Heart left ventricle (tissue), 16 donors: ENCODE data around the gene SFXN4. TPM values are rescaled to one million over a fixed set of nuclear protein-coding genes. Genes with fewer than 3 reads are reported as not detected.
A peak's percentile ranks its signal among the peaks of the same experiment; 100 is the strongest.

Source experiments
- ATAC-seq, 4 donors: fragments of 200-7000 bp; cut with Tn5 transposase; one replicate each; pipeline ENCODE4 v1.9.1; 2020 to 2022; ENCODE audit warnings: moderate library complexity in 4 of 4, mild to moderate bottlenecking in 3 of 4, moderate number of reproducible peaks in 1 of 4
- DNase-seq, 5 donors: peaks; one replicate each; pipeline ENCODE4 v3.0.0-alpha.2; 2020
- H3K27ac ChIP-seq, 12 donors: fragments of 200-600 bp; sonication (generic) in 4 of 12; one replicate each; pipeline versions ENCODE4 v1.5.0 to v1.8.0; 2016 to 2022; ENCODE audit warnings: mild to moderate bottlenecking in 2 of 12
- H3K27me3 ChIP-seq, 9 donors: fragments of 200-600 bp; sonication (generic) in 2 of 9; one replicate each; pipeline versions ENCODE4 v1.5.1 to v1.8.0; 2016 to 2022; ENCODE audit warnings: mild to moderate bottlenecking in 3 of 9
- H3K36me3 ChIP-seq, 9 donors: fragments of 200-600 bp; sonication (generic) in 2 of 9; one replicate each; pipeline versions ENCODE4 v1.5.0 to v1.8.0; 2018 to 2022; ENCODE audit warnings: mild to moderate bottlenecking in 2 of 9
- H3K4me1 ChIP-seq, 12 donors: fragments of 200-600 bp; sonication (generic) in 4 of 12; one replicate each; pipeline versions ENCODE4 v1.5.0 to v1.8.0; 2016 to 2022; ENCODE audit warnings: mild to moderate bottlenecking in 3 of 12
- H3K4me3 ChIP-seq, 12 donors: fragments of 200-600 bp; sonication (generic) in 4 of 12; one replicate each; pipeline versions ENCODE4 v1.5.0 to v1.8.0; 2017 to 2022; ENCODE audit warnings: mild to moderate bottlenecking in 9 of 12, moderate library complexity in 4 of 12
- H3K9me3 ChIP-seq, 12 donors: fragments of 200-600 bp; sonication (generic) in 4 of 12; one replicate each; pipeline versions ENCODE4 v1.5.0 to v1.8.0; 2016 to 2022; ENCODE audit warnings: mild to moderate bottlenecking in 1 of 12
- CTCF ChIP-seq, 12 donors: fragments of 200-600 bp; sonication (generic) in 4 of 12; IDR thresholded peaks; one replicate each; pipeline versions ENCODE4 v1.5.0 to v1.8.0; 2018 to 2022; ENCODE audit warnings: antibody characterized with exemption in 12 of 12, mild to moderate bottlenecking in 5 of 12
- POLR2A ChIP-seq, 2 donors: fragments of 450-650 bp; IDR thresholded peaks; one replicate each; pipeline ENCODE4 v1.6.1; 2017; ENCODE audit warnings: antibody characterized with exemption in 2 of 2, mild to moderate bottlenecking in 2 of 2, moderate library complexity in 2 of 2
- WGBS, 4 donors: extraction: QIAGEN DNeasy Blood & Tissue Kit in 2 of 4; methylation state at CpG; one replicate each; pipeline versions ENCODE4 v1.1.5 to v1.1.7; 2013 to 2018; 5-methylcytosine and 5-hydroxymethylcytosine counted together
- intact Hi-C, 10 donors: fragments of 100-400 bp; cut with DNase I; formaldehyde crosslinking; loops; one replicate each; pipeline versions ENCODE4 v1.11.1 to v1.14.2; 2022
- polyA plus RNA-seq, 2 donors: library from polyadenylated mRNA; stranded (reverse); fragments of 200-250 nt; gene quantifications; one replicate each; pipeline ENCODE4 v1.2.3, GENCODE V29; 2013
- total RNA-seq, 9 donors: library from RNA; depleted of rRNA in 2 of 9; stranded (reverse); fragments of >200 nt in 2 of 9; fragmentation: NEBNext Ultra II Directional in 3 of 9; extraction: Animal tissue kit (Norgen Biotek cat#: 25700) in 3 of 9; gene quantifications; one replicate each; pipeline versions ENCODE4 v1.1.0 to v1.2.4, GENCODE V29; 2016 to 2023
- donor health status: ischemic (EF 13 %, LVEDD 7.1; RV severe dilation, severe dysfunction).
- donor health status: healthy with polysubstance abuse.
- donor health status: DM: no; HTN: yes; CAD: no.
- donor health status: DM: no; HTN: no; CAD: no.
- donor health status: ischemic (EF 25% LVEDD 6.9; RV normal size, moderate dysfunction).
- donor health status: ischemic (EF 25% LVEDD 5.7; RV mildly dilated, moderate dysfunction).
- donor health status: healthy.
- donor health status: DM: yes; HTN: yes; CAD: no.
- donor health status: ischemic (EF 35%, LVEDD 5.7; RV mildly dilated, moderate dysfunction).
- donor health status: nonischemic (EF 11% LVEDD 7.7; RV severe dilation, severe dysfunction).
- donor health status: DM: yes; HTN: yes; CAD: no.
- donor health status: PGD.
- donor health status: ischemic (EF 29% LVEDD 5.4; RV normal size, mild dysfunction).
- donor health status: nonischemic (EF 23%, LVEDD 6.1; RV moderate dilation, normal function).

SFXN4 gene
- total and polyA plus RNA-seq, 11 donors: 33.2 to 68.5 (median 42.8) TPM

GRCh38 chr10:119135513-119135881 is 30.0 kb downstream of the SFXN4 start:
- peak in 2 of 4 donors; percentile 26 to 47 for ATAC-seq
- H3K4me3 ChIP-seq: no peak overlapping the region
- 61 to 93% (median 71%) methylated on average over 3 to 4 of the region's 4 CpGs for WGBS, 4 donors
- peaks cover 0 to 65% (median 0%) of the 10 kb centered on the region in 12 donors for H3K4me1 ChIP-seq
- TF ChIP-seq CTCF (IDR thresholded peaks at IDR 0.05): no peak
- no peak for TF ChIP-seq POLR2A (IDR thresholded peaks at IDR 0.05)
- no peak for DNase-seq
- no peaks in the 10 kb centered on the region for H3K9me3 ChIP-seq
- peaks cover 0 to 52% (median 33%) of the 10 kb centered on the region in 9 donors for H3K36me3 ChIP-seq
- intact Hi-C loops: no loop called here
- peak overlapping the region in 2 of 12 donors; percentile 34 to 96 for H3K27ac ChIP-seq
- H3K27me3 ChIP-seq: no peaks in the 10 kb centered on the region

GRCh38 chr10:119133949-119134348 is 31.6 kb downstream of the SFXN4 start:
- H3K36me3 ChIP-seq: peaks cover 0 to 57% (median 43%) of the 10 kb centered on the region in 9 donors
- H3K9me3 ChIP-seq: no peaks in the 10 kb centered on the region
- peak overlapping the region in 1 of 12 donors; percentile 96 for H3K27ac ChIP-seq
- TF ChIP-seq POLR2A (IDR thresholded peaks at IDR 0.05): no peak
- no peak for TF ChIP-seq CTCF (IDR thresholded peaks at IDR 0.05)
- WGBS, 4 donors: 90 to 95% (median 92%) methylated on average over 8 of the region's 8 CpGs
- no peaks in the 10 kb centered on the region for H3K27me3 ChIP-seq
- H3K4me3 ChIP-seq: no peak overlapping the region
- intact Hi-C loops: no loop called here
- H3K4me1 ChIP-seq: peaks cover 0 to 76% (median 0%) of the 10 kb centered on the region in 12 donors
- ATAC-seq (no peak), DNase-seq (no peak)

GRCh38 chr10:119132521-119133345 is 32.8 kb downstream of the SFXN4 start:
- TF ChIP-seq POLR2A (IDR thresholded peaks at IDR 0.05): no peak
- TF ChIP-seq CTCF (IDR thresholded peaks at IDR 0.05): no peak
- no peak overlapping the region for H3K4me3 ChIP-seq
- peak in 1 of 4 donors; percentile 29 for ATAC-seq
- peak overlapping the region in 1 of 12 donors; percentile 96 for H3K27ac ChIP-seq
- H3K27me3 ChIP-seq: no peaks in the 10 kb centered on the region
- intact Hi-C loops: no loop called here
- peaks cover 0 to 69% (median 0%) of the 10 kb centered on the region in 12 donors for H3K4me1 ChIP-seq
- H3K36me3 ChIP-seq: peaks cover 0 to 64% (median 48%) of the 10 kb centered on the region in 9 donors
- no peak for DNase-seq
- 83 to 90% (median 85%) methylated on average over 13 to 14 of the region's 14 CpGs for WGBS, 4 donors
- H3K9me3 ChIP-seq: no peaks in the 10 kb centered on the region

- TF ChIP-seq CTCF (IDR thresholded peaks at IDR 0.05) (no peak), POLR2A (IDR thresholded peaks at IDR 0.05) (no peak)
- DNase-seq (no peak), ATAC-seq (peak; percentile 39 to 71 (median 50))
- H3K9me3 ChIP-seq: no peaks in the 10 kb centered on the region
- peak overlapping the region; percentile 13 to 96 (median 54) for H3K27ac ChIP-seq
- H3K4me3 ChIP-seq: peak overlapping the region in 11 of 12 donors; percentile 10 to 58 (median 46)
- 49 to 59% (median 56%) methylated on average over 10 of the region's 10 CpGs for WGBS, 4 donors
- H3K27me3 ChIP-seq: no peaks in the 10 kb centered on the region
- intact Hi-C loops: no loop called here
- H3K4me1 ChIP-seq: peaks cover 0 to 69% (median 0%) of the 10 kb centered on the region in 12 donors
- peaks cover 0 to 69% (median 54%) of the 10 kb centered on the region in 9 donors for H3K36me3 ChIP-seq
Observed at GRCh38 chr10:119131512-119132240, 33.8 kb downstream of the SFXN4 start.
